GM06990 (cell line): ENCODE results near the gene SLC6A20.

Experiments used
- DNase-seq: peaks from one replicate; pipeline ENCODE4 v3.0.0-alpha.2; 2011; ENCODE audit not compliant: insufficient read length; ENCODE audit errors: extremely low read depth
- H3K27me3 ChIP-seq: replicated peaks from 2 replicates; pipeline ENCODE4 v1.6.0; 2011; ENCODE audit warnings: low read length; ENCODE audit not compliant: control insufficient read depth, insufficient read depth
- H3K36me3 ChIP-seq: 2 replicates; pipeline ENCODE4 v1.5.1; 2011; ENCODE audit warnings: low read length; ENCODE audit not compliant: control insufficient read depth, insufficient read depth
- H3K4me3 ChIP-seq: replicated peaks from 2 replicates; pipeline ENCODE4 v1.5.1; 2011; ENCODE audit warnings: low read depth, mild to moderate bottlenecking, control low read depth, low read length
- TF ChIP-seq, protein P1 (sequence below): IDR thresholded peaks from 2 replicates; pipeline ENCODE4 v1.5.1; 2011; ENCODE audit warnings: low read length, control low read depth, mild to moderate bottlenecking, inconsistent platforms; ENCODE audit not compliant: insufficient read depth, poor library complexity, severe bottlenecking

Gene SLC6A20

DNA sequence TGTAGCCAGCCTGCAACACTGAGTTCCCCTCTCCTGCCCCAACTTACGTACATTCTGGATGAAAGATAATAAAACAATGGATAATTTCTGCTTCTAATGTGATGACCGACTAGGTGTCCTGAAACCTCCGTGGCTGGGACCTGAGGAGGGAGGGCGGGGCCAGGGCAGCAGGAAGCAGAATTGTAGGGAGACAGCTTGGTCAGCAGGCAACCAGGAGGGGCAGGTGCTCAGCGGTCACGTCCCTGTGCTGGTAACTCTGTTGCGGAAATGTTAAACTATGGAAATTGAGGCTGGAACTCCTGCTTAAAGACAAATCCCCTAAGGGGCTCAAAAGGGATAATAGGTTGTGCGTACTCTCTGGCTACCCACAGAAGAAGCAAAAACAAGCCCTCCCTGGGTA lies 30.4 kb downstream of the SLC6A20 start:
- Histone ChIP-seq H3K27me3 (no peaks in the 10 kb centered on the region; the same call in 1 of the 2 replicates), H3K4me3 (no peak overlapping the region), H3K36me3 (no peaks in the 10 kb centered on the region)
- TF ChIP-seq, protein P1, sequence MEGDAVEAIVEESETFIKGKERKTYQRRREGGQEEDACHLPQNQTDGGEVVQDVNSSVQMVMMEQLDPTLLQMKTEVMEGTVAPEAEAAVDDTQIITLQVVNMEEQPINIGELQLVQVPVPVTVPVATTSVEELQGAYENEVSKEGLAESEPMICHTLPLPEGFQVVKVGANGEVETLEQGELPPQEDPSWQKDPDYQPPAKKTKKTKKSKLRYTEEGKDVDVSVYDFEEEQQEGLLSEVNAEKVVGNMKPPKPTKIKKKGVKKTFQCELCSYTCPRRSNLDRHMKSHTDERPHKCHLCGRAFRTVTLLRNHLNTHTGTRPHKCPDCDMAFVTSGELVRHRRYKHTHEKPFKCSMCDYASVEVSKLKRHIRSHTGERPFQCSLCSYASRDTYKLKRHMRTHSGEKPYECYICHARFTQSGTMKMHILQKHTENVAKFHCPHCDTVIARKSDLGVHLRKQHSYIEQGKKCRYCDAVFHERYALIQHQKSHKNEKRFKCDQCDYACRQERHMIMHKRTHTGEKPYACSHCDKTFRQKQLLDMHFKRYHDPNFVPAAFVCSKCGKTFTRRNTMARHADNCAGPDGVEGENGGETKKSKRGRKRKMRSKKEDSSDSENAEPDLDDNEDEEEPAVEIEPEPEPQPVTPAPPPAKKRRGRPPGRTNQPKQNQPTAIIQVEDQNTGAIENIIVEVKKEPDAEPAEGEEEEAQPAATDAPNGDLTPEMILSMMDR: no peak
- no peak for DNase-seq

DNA sequence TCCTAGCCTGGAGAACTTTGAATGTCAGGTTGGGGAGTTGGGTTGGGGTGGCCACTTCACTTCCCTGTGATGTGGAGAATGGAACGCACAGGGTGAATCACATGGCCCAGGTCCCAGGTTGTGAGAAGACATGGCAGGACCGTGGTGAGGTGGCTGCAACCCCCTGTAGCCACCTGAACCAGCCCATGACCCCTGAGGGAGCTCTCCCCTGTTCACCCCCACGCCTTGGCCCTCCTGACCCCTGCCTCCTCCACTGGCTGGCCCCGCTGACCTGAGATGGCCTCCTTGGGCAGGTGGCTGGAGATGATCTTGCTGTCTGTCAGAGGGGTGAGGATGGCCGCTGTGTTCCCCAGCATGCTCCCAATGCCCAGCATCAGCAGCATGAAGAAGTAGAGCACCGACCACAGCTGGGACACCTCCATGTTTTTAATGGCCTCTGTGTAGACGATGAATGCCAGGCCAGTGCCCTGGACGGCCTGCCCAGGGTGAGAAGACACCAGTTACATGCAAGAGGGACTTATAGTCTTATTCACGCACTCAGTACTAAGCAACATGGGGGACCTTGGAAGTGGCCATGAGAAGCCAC lies 31.0 kb downstream of the SLC6A20 start:
- no peaks in the 10 kb centered on the region; the same call in 1 of the 2 replicates for H3K27me3 ChIP-seq
- no peaks in the 10 kb centered on the region for H3K36me3 ChIP-seq
- DNase-seq: no peak
- TF ChIP-seq, protein P1: no peak
- no peak overlapping the region for H3K4me3 ChIP-seq

GRCh38 chr3:45763303-45763675 lies 33.0 kb downstream of the SLC6A20 start:
- TF ChIP-seq, protein P1: no peak
- DNase-seq: no peak
- no peaks in the 10 kb centered on the region; the same call in none of the 2 replicates for H3K27me3 ChIP-seq
- no peak overlapping the region for H3K4me3 ChIP-seq
- H3K36me3 ChIP-seq: no peaks in the 10 kb centered on the region

DNA sequence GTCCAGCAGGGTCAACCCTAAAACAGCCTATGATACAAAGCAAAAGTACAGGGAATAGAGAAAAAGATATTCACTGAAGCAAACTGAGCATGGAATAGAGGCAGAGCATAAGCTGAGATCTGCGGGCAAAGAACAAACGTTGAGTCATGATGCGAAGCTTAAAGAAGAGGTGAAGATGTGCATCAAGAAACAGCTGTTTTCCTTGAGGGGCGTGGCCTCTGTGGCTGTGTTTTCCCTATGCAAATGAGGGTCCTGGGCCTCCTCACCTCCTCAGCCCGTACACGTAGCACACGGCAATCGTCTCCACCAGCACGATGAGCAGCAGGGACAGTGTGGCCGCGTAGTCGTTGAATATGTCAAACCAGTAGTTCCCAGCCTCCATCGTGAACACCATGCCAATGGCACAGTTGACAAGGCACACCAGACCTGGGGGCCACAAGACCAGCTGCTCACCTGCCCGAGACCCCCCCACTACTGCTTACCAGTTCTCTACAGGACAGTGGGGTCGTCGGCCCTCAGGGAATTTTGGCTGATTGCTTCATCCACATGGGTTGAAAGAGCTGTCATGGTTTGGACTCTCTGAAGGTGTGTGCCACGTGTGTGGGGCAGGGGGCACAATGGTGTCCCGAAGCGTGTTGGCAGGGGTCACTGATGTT lies 33.6 kb downstream of the SLC6A20 start:
- TF ChIP-seq, protein P1: no peak
- DNase-seq: no peak
- Histone ChIP-seq H3K27me3 (no peaks in the 10 kb centered on the region; the same call in none of the 2 replicates), H3K4me3 (no peak overlapping the region), H3K36me3 (no peaks in the 10 kb centered on the region)

DNA sequence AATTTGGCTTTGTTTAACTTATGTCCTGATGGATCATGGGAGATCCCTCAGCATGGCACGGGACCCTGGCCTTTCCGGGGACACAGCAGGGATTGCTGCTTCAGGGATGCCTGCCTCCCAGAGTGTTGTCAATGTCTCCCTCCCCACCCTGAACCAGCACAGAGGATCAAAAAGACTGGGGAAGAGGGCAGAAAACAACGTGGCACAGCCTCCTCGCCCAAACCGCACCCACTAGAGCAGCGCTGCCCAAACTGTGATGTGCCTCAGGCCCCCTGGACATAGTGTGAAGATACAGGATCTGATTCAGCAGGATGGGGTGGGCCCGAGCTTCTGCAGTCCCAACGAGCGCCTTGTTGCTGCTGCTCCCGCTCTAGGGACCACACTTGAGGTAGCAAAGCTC lies 34.5 kb downstream of the SLC6A20 start:
- no peaks in the 10 kb centered on the region; the same call in none of the 2 replicates for H3K27me3 ChIP-seq
- H3K4me3 ChIP-seq: no peak overlapping the region
- TF ChIP-seq, protein P1: no peak
- no peak for DNase-seq
- H3K36me3 ChIP-seq: no peaks in the 10 kb centered on the region
